Activated CD4-positive, alpha-beta T cell treated with anti-CD3 and anti-CD28 coated beads, Interleukin-2, amount 10 ng/mL, durations not matched to agents 24 days and 14 days (primary cell): ENCODE data around the gene INHBB. TPM values are rescaled to one million over a fixed set of nuclear protein-coding genes. Genes with fewer than 3 reads are reported as not detected.

ENCODE experiments used
- DNase-seq: peaks from one replicate; pipeline ENCODE4 v3.0.0; 2022
- H3K27ac Mint-ChIP-seq: one replicate; pipeline ENCODE4 v1.8.0; 2022; ENCODE audit warnings: mild to moderate bottlenecking, mixed read lengths
- H3K27me3 Mint-ChIP-seq: one replicate; pipeline ENCODE4 v1.8.0; 2022; ENCODE audit warnings: mixed read lengths
- H3K36me3 Mint-ChIP-seq: one replicate; pipeline ENCODE4 v1.8.0; 2022; ENCODE audit warnings: low read depth, mild to moderate bottlenecking, mixed read lengths
- H3K4me1 Mint-ChIP-seq: one replicate; pipeline ENCODE4 v1.8.0; 2021; ENCODE audit warnings: mixed read lengths
- H3K4me3 Mint-ChIP-seq: one replicate; pipeline ENCODE4 v1.8.0; 2022; ENCODE audit warnings: mild to moderate bottlenecking, moderate library complexity, mixed read lengths
- H3K9me3 Mint-ChIP-seq: one replicate; pipeline ENCODE4 v1.8.0; 2021; ENCODE audit warnings: mixed read lengths
- intact Hi-C: fragments of 100-400 bp; cut with micrococcal nuclease; formaldehyde crosslinking; loops from one replicate; pipeline ENCODE4 v1.15.1; 2023
- total RNA-seq: library from RNA; stranded (reverse); gene quantifications from 2 replicates; pipeline ENCODE4 v1.2.3, GENCODE V29; 2022

INHBB gene
- total RNA-seq, 1 donor from 2014 or later: not detected

DNA sequence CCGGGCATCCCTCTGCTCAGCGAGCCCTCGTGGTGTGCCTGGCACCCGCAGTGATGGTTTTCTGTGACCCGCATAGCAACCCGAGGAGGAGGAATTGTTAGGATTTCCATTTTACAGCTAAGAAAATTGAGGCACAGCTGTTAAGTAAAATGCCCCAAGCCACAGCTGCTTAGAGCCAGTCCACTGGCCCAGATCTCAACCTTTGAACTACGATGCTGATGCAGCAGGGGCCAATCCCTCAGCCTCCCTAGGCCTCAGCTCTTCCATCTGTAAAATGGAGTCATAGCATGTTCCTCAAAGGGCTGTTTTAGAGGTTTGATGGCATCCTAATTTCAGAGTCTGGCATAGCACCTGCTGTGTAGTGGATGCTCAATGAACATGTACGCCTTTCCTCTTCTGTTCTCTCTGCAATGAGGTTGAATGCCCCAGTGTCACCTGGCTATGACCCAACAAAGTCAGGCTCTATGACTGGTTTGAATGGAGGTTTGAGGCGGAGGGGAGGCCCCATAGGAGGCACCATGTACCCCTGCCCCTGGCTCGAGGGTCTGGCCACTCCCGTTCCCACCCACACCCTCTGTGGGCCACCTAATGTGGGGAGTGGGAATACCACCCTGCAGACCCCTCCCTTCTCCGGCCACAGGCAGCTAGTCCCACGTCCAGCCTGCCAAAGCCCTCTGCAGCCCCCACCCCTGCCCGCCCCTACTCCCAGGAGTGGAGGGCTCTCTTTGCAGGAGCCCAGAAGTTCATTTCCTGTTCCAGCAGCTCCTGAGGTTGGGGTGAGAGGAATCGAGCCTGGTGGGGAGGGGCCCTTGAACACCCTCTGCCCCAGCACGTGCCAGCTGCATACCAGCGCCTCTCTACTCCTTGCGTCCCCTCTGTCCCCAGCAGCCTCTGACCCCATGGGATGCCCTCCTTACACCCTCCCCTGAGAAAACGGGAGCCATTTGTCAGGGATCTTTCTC lies 31.0 kb downstream of the INHBB start:
- H3K4me3 Mint-ChIP-seq: no peak overlapping the region
- no peaks in the 10 kb centered on the region for H3K4me1 Mint-ChIP-seq
- DNase-seq: no peak
- no peak overlapping the region for H3K27ac Mint-ChIP-seq
- H3K36me3 Mint-ChIP-seq: no peaks in the 10 kb centered on the region
- intact Hi-C loops: no loop called here
- no peaks in the 10 kb centered on the region for H3K9me3 Mint-ChIP-seq
- H3K27me3 Mint-ChIP-seq: no peaks in the 10 kb centered on the region

DNA sequence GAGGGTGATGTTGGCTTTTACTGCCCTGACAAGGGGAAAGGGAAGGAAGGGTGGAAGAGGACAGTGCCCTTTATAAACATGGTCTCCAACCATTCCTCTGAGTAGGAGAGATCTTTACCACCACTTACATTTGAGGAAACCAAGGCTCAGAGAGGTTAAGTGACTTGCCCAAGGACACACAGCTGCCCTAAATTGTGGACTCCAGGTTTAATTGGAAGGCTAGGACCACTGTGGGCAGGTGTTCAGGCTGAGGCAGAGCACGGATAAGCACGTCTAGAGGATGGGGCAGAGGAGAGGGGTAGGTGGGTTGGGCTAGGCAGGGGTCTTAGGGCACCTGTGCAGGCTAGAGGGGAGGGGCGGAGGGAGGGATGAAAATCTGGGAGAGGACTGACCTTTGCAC lies 32.7 kb downstream of the INHBB start:
- no peaks in the 10 kb centered on the region for H3K9me3 Mint-ChIP-seq
- intact Hi-C loops: no loop called here
- H3K4me1 Mint-ChIP-seq: no peaks in the 10 kb centered on the region
- no peak overlapping the region for H3K27ac Mint-ChIP-seq
- H3K4me3 Mint-ChIP-seq: no peak overlapping the region
- no peak for DNase-seq
- H3K27me3 Mint-ChIP-seq: no peaks in the 10 kb centered on the region
- no peaks in the 10 kb centered on the region for H3K36me3 Mint-ChIP-seq

DNA sequence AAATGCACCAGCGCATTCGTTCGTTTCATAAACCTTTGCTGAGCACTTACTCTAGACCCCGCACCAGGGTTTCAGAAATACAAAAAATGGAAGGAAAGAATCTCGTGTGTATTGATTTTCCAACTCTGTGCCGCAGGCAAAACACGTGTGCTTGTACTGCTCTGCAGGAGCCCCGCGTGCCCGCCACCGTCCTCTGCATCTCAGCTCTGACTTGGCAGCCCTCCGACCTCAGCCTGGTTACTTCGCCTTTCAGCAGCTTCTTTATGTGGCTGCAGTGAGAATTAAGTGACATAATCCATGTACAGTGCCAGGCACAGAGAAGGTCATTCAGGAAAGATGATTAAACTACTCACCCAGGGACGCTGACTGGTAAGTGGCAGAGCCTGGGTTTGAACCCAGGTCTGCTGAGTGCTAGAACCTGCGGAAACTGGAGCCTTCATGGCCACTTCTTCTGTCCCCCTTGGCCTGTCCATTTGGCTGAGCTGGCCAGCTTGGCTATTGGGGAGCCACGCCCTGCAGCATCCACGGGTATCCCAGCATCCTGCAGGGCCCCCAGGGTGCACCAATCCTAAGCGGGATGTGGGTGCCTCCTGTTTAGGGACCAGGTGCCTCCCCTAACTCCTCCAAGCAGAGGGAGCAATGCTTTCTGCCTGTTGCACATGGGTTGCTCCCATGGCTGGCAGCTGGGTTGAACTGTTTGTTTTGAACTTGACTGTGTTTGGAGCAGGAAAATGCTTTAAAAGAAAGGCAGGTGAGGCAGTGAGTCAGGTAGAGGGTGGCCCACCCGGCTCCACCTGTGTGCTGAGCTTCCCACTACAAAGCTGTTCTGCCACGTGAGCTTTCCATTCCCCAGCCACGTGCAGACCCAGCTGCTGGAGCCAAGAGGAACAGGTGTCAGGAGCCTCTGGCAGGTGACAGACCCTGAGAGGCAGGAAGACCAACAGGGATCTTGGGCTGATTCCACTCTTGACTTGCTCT lies 34.3 kb downstream of the INHBB start:
- Mint-ChIP-seq H3K4me1 (no peaks in the 10 kb centered on the region), H3K27me3 (no peaks in the 10 kb centered on the region), H3K36me3 (no peaks in the 10 kb centered on the region), H3K9me3 (no peaks in the 10 kb centered on the region), H3K27ac (no peak overlapping the region), H3K4me3 (no peak overlapping the region)
- intact Hi-C loops: no loop called here
- no peak for DNase-seq

DNA sequence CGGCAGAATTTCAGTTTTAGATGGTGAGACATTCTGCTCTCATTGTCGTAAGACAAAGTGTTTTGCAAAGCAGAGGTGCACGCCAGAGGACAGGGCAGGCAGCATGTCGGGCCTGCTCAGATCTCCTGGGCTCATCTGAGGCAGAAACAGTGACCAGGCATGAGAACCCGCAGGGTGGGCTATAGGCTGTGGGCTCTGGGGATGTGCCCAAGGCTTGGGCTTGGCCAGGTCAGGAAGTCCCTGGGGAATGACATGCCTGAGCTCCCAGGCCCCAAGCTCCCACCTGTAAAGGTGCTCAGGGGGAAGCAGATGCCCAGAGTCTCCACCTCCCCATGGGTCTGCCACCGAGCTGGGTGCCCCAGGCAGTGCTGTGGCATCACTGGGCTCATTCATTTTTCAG lies 35.3 kb downstream of the INHBB start:
- DNase-seq: no peak
- Mint-ChIP-seq H3K4me1 (no peaks in the 10 kb centered on the region), H3K4me3 (no peak overlapping the region), H3K36me3 (no peaks in the 10 kb centered on the region), H3K27ac (no peak overlapping the region), H3K9me3 (no peaks in the 10 kb centered on the region), H3K27me3 (no peaks in the 10 kb centered on the region)
- intact Hi-C loops: no loop called here

DNA sequence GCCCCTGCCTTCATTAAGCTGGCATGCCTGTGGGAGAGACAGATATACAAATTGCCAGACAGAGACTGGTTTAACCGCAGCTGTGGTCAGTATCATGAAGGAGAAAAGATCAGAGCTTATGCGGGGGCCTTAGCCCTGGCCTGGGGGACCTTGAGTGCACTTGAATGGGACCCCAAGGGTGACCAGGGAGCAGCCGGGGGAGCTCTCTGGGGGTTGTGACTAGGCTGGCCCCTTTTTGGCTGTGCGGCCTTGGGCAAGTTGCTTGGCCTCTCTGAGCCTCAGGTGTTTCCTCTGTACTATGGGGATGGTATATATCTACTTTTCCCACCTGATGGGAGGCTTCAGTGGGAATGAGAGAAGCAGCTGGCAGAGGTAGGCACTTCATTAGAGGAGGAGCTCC lies 35.7 kb downstream of the INHBB start:
- no peak overlapping the region for H3K4me3 Mint-ChIP-seq
- H3K27me3 Mint-ChIP-seq: no peaks in the 10 kb centered on the region
- H3K36me3 Mint-ChIP-seq: no peaks in the 10 kb centered on the region
- H3K27ac Mint-ChIP-seq: no peak overlapping the region
- no peaks in the 10 kb centered on the region for H3K9me3 Mint-ChIP-seq
- no peak for DNase-seq
- intact Hi-C loops: no loop called here
- H3K4me1 Mint-ChIP-seq: no peaks in the 10 kb centered on the region

DNA sequence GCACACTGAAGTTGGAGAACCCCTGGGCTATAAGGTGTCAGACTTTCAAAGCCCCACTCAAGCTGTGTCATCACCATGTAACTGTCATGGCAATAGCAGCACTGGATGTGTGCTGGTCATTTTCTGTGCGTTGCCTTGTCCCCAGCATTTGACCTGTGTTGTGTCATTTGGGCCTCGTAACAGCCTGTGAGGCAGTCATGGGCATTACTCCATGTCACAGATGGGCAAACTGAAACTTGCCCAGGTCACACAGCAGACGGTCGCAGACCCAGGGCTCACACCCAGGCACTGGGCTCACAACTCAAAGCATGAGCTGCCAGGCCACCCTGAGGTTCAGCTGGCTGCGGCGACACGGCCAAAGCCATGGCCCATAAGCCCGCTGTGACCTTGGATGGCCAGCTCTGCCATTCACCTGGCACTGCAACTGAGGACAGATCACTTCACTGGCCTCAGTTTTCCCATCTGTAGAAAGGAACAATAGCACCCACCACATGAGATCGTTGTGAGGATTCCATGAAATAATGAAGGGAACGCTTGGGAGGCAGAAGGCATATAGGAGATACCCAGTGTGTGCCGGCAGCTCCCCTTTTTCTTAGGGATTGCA lies 36.7 kb downstream of the INHBB start:
- no peaks in the 10 kb centered on the region for H3K4me1 Mint-ChIP-seq

DNA sequence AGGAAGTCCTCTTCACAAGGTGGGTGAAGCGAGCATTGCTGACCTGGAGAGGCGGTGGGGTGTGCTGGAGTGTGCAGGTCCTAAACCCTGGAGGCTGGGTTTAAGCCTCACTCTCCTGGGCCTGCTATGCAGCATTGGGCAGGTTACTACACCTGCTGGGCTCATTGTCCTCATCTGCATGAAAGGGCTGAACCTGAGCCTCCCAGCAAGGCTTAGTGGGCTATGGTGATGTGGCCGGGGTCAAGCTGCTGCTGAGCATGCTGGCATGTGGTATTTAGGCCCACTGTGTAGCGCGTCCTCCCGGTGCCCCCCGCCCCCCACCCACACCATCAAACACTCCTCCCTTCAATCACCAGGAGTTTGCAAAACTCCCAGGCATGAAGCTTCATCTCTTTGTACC lies 37.3 kb downstream of the INHBB start:
- H3K27ac Mint-ChIP-seq: no peak overlapping the region
- no peaks in the 10 kb centered on the region for H3K36me3 Mint-ChIP-seq
- intact Hi-C loops: no loop called here
- H3K4me1 Mint-ChIP-seq: no peaks in the 10 kb centered on the region
- no peaks in the 10 kb centered on the region for H3K27me3 Mint-ChIP-seq
- no peak overlapping the region for H3K4me3 Mint-ChIP-seq
- no peak for DNase-seq
- no peaks in the 10 kb centered on the region for H3K9me3 Mint-ChIP-seq

More for the DNA sequence above, 36.7 kb downstream of the INHBB start:
- DNase-seq: no peak
- Mint-ChIP-seq H3K4me3 (no peak overlapping the region), H3K27me3 (no peaks in the 10 kb centered on the region), H3K27ac (no peak overlapping the region), H3K9me3 (no peaks in the 10 kb centered on the region), H3K36me3 (no peaks in the 10 kb centered on the region)
- intact Hi-C loops: no loop called here

DNA sequence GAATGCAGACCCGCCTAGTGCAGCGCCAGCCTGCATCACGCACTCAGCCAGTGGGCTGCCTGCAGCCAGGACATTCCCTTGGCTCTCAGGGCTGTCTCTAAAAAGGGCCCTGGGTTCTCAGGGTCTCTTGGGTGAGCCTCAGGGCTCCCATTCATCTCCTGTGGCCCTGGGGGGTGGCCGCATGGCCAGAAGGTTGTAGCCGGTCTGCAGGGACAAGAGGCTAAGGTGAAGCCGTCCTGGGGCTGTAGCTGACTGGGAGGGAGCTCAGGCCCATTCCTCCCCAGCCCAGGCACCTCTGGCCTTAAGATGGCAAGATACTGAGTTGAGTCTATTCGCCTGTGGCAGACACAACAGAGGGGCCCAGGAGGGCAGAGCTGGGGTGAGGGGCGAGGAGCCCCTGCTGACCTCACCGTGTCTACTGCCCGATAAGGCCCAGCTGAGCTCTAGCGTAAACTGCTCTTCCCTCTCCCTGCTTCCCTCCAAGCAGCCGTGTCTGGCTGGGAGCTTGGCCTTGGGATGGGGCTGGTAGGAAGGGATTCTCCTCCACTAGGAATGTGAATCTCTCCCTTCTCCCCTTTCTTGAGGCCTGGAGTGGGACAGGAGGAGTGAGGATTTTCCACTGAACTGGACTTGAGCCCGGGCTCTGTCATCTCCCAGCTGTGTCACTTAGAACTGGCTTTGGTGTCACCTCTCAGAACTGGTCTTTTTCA lies 37.9 kb downstream of the INHBB start:
- DNase-seq: no peak
- H3K36me3 Mint-ChIP-seq: no peaks in the 10 kb centered on the region
- H3K9me3 Mint-ChIP-seq: no peaks in the 10 kb centered on the region
- no peaks in the 10 kb centered on the region for H3K4me1 Mint-ChIP-seq
- H3K27me3 Mint-ChIP-seq: no peaks in the 10 kb centered on the region
- intact Hi-C loops: no loop called here
- no peak overlapping the region for H3K27ac Mint-ChIP-seq
- no peak overlapping the region for H3K4me3 Mint-ChIP-seq

DNA sequence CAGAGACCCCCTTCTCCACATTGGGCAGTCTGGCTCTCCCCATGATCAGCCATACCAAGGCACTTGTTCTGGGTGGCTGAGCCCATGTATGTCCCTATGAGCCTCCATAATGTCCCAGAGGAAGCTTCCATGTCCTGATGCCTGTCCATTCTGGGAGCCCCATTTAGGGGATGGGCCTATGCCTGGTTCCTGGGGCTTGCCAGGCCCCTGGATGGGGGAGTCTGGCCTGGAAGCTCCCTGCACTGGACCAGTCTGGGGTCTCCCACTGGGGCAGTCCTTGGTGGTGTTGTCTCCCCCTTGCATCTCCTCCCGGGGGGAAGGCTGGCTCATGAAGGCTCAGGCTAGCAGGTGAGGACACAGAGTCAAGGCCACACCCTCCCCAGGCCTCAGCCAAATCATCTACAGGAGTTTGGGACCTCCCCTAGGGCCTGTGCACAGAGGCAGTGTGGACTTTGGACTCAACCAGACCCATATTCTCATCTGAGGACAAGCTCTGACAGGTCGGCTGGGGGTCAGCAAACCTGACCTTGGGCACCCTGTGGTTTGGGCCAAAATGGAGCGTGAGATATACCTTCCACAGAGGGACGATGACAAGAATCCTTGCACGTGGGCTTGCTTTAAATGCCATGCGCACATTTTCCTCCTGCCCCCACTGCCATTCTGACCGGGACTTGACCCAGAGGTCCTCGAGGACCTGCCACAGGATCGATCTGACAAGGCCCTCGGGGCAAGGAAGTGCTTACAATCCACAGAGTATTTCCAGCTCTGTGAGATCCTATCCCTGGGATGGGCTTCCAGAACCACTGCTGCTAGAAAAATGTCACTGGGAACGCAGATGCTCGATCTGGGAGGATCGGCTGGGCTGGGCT lies 38.8 kb downstream of the INHBB start:
- no peak for DNase-seq
- Mint-ChIP-seq H3K27ac (no peak overlapping the region), H3K36me3 (no peaks in the 10 kb centered on the region), H3K27me3 (no peaks in the 10 kb centered on the region), H3K4me1 (no peaks in the 10 kb centered on the region), H3K9me3 (no peaks in the 10 kb centered on the region), H3K4me3 (no peak overlapping the region)
- intact Hi-C loops: no loop called here

DNA sequence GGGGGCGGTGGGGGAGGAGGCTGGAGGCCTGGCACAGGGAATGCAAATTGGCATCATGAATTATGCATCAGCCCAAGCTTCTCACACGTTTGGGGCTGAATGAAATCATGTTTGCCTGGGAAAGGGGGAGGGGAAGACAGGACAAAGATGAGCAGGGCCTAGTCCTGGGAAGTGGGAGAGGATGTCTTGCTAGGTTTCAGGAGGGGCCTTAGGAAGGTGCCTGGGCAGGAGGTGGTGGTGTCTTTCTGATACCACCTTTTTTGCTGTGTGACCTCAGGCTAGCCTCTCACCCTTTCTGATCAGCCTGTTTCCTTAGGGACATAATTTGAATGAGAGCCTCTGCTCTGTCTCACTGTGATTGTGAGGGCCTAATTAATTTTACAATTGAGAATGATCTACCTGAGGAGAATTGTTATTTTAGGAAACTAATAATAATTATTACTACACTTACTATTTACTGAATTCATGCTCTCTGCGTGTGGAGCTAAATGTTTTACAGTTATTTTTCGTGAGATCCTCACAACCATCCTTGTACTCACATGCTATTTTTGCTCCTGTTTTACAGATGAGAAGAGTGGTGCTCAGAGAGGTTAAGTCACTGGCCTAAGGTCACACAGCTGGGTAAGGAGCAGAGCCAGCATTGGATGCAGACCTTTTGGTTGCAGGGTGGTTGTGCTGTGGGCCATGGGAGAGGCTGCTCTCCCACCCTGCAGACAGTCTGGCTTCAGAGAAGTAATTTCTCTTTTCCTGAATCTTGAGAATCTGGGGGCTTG lies 39.6 kb downstream of the INHBB start:
- Mint-ChIP-seq H3K27me3 (no peaks in the 10 kb centered on the region), H3K4me3 (no peak overlapping the region), H3K4me1 (no peaks in the 10 kb centered on the region), H3K27ac (no peak overlapping the region), H3K9me3 (no peaks in the 10 kb centered on the region), H3K36me3 (no peaks in the 10 kb centered on the region)
- intact Hi-C loops: no loop called here
- no peak for DNase-seq

DNA sequence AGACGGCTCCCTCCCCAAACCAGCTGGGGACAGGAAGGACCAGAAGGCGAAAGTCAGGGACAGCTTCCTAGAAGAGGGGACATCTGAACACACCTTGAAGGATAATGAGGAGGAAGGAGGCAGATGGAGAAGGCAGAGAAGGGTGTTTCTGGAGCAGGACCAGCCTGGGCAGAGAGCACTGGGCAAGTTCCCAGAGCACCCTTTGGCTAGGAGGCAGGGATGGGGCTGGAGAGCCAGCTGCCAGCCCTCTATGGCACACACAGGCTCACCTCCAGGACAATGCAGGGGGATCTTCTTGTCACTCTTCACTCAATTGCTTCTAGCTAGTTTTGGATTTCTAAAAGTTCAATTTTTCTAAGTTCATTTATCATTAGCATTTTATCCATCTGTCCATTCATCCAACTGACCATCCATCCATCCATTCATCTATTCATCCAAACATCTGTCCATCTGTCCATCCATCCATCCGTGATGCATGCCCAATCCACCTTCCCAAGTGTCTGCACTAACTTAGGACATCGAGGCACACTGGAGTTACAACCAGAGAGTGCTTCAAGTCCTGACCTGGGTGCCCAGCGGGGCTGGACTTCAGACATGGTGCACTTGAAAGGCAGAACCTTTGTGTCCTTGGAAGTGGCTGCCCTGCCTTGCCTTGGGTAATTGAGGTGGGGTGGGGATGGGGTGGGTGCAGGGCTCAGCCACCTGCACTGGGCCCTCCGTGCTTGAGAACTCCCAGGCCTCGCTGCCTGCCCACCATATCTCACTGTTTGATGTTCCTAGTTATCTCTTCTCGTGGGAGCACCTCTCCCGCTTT lies 42.5 kb downstream of the INHBB start:
- Mint-ChIP-seq H3K36me3 (no peaks in the 10 kb centered on the region), H3K9me3 (no peaks in the 10 kb centered on the region), H3K4me1 (no peaks in the 10 kb centered on the region), H3K4me3 (no peak overlapping the region), H3K27ac (no peak overlapping the region), H3K27me3 (no peaks in the 10 kb centered on the region)
- intact Hi-C loops: no loop called here
- no peak for DNase-seq

DNA sequence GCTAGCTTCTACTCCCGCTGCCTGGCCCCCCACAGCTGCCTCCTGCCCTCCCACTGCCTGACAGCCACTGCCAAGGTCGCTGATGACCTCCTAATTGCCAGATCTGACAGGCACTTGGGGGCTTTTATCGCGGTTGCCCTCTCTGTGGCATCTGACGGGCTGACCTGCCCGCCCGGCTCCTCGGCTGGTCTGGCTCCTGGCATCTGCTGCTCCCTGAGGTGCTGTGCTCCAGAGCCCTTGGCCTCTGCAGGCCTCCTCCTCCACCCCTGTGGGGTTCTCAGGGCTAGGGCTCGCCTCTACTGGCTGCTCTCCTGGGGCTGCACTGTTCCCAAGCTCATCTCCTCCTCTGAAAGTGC lies 43.1 kb downstream of the INHBB start:
- H3K4me1 Mint-ChIP-seq: no peaks in the 10 kb centered on the region
- H3K27ac Mint-ChIP-seq: no peak overlapping the region
- H3K9me3 Mint-ChIP-seq: no peaks in the 10 kb centered on the region
- intact Hi-C loops: no loop called here
- no peaks in the 10 kb centered on the region for H3K36me3 Mint-ChIP-seq
- DNase-seq: no peak
- no peaks in the 10 kb centered on the region for H3K27me3 Mint-ChIP-seq
- H3K4me3 Mint-ChIP-seq: no peak overlapping the region
